HG03045 (cell line): ENCODE data around the gene LGR6.
A peak's percentile ranks its signal among the peaks of the same experiment; 100 is the strongest.
"Not testable (repeated sequence)": the region's sequence is repeated elsewhere in the genome, so short reads cannot be mapped to it uniquely, and the experiment has no call there.

Experiments used
- ATAC-seq: cut with Tn5 transposase; IDR thresholded peaks from one replicate; pipeline ENCODE4 v1.9.1; 2021; ENCODE audit warnings: mild to moderate bottlenecking, moderate library complexity; ENCODE audit not compliant: unreplicated experiment

LGR6 gene

GRCh38 chr1:202317941-202318925, 124.6 kb downstream of the LGR6 start:
- ATAC-seq = no peak

- no peak for ATAC-seq
Measured at GRCh38 chr1:202319381-202320080, 125.9 kb downstream of the LGR6 start.

GRCh38 chr1:202320081-202320405, 126.4 kb downstream of the LGR6 start:
- ATAC-seq = no peak

GRCh38 chr1:202323731-202324130, 130.1 kb downstream of the LGR6 start:
- no peak for ATAC-seq

GRCh38 chr1:202324646-202325045, 131.0 kb downstream of the LGR6 start:
- ATAC-seq = no peak

GRCh38 chr1:202329891-202330290, 136.3 kb downstream of the LGR6 start:
- no peak for ATAC-seq

- no peak for ATAC-seq
Measured at GRCh38 chr1:202333861-202334260, 140.3 kb downstream of the LGR6 start.

GRCh38 chr1:202343652-202344349, 150.2 kb downstream of the LGR6 start:
- ATAC-seq = no peak

- no peak for ATAC-seq
Measured at GRCh38 chr1:202348005-202348508, 154.5 kb downstream of the LGR6 start.

GRCh38 chr1:202348509-202349205, 155.1 kb downstream of the LGR6 start, which contains the start of gene PPP1R12B:
PPP1R12B (plus strand) TSS chr1:202348699; CDS start chr1:202348852, 153 bp downstream.
- ATAC-seq = peak; percentile 98

GRCh38 chr1:202349206-202349928, 155.8 kb downstream of the LGR6 start:
- ATAC-seq = no peak

- ATAC-seq = no peak
Measured at GRCh38 chr1:202351725-202352124, 158.1 kb downstream of the LGR6 start.

GRCh38 chr1:202352583-202353197, 159.1 kb downstream of the LGR6 start:
- not testable (repeated sequence) for ATAC-seq

- no peak for ATAC-seq
Measured at GRCh38 chr1:202355944-202356553, 162.4 kb downstream of the LGR6 start.

- ATAC-seq = no peak
Measured at GRCh38 chr1:202357506-202357905, 163.9 kb downstream of the LGR6 start.

- ATAC-seq = no peak
Measured at GRCh38 chr1:202361224-202361623, 167.6 kb downstream of the LGR6 start.

GRCh38 chr1:202361701-202362100, 168.1 kb downstream of the LGR6 start:
- ATAC-seq = no peak

GRCh38 chr1:202362212-202362611, 168.6 kb downstream of the LGR6 start:
- no peak for ATAC-seq
